Ishikawa (cell line): ENCODE results near the gene WDR72.

Source experiments
- CEBPB ChIP-seq: IDR thresholded peaks from 2 replicates; pipeline ENCODE4 v1.6.1; 2012
- CREB1 ChIP-seq: IDR thresholded peaks from 2 replicates; pipeline ENCODE4 v1.6.1; 2012; ENCODE audit warnings: low read depth
- EGR1 ChIP-seq: IDR thresholded peaks from 2 replicates; pipeline ENCODE4 v1.6.1; 2012
- EP300 ChIP-seq: IDR thresholded peaks from 2 replicates; pipeline ENCODE4 v1.6.1; 2012; ENCODE audit warnings: borderline replicate concordance
- FOXM1 ChIP-seq: IDR thresholded peaks from 2 replicates; pipeline ENCODE4 v1.6.1; 2012; ENCODE audit warnings: low read depth, borderline replicate concordance
- NFIC ChIP-seq: IDR thresholded peaks from 2 replicates; pipeline ENCODE4 v1.6.1; 2012
- RAD21 ChIP-seq: IDR thresholded peaks from 2 replicates; pipeline ENCODE4 v1.6.1; 2012; ENCODE audit warnings: low read depth
- TAF1 ChIP-seq: IDR thresholded peaks from 2 replicates; pipeline ENCODE4 v1.6.1; 2012; ENCODE audit warnings: low read depth, mild to moderate bottlenecking
- TCF12 ChIP-seq: IDR thresholded peaks from 2 replicates; pipeline ENCODE4 v1.6.1; 2012; ENCODE audit warnings: low read depth
- TEAD4 ChIP-seq: IDR thresholded peaks from 2 replicates; pipeline ENCODE4 v1.6.1; 2012
- YY1 ChIP-seq: IDR thresholded peaks from 2 replicates; pipeline ENCODE4 v1.6.1; 2012; ENCODE audit warnings: low read depth
- ZBTB7A ChIP-seq: IDR thresholded peaks from 2 replicates; pipeline ENCODE4 v1.6.1; 2012; ENCODE audit warnings: low read depth
- TF ChIP-seq, protein P1 (sequence below): IDR thresholded peaks from 2 replicates; pipeline ENCODE4 v1.6.1; 2012; ENCODE audit warnings: low read depth, mild to moderate bottlenecking
- TF ChIP-seq, protein P2 (sequence below): IDR thresholded peaks from 2 replicates; pipeline ENCODE4 v1.6.1; 2012
- TF ChIP-seq, protein P3 (sequence below): IDR thresholded peaks from 2 replicates; pipeline ENCODE4 v1.6.1; 2012

WDR72 gene

DNA sequence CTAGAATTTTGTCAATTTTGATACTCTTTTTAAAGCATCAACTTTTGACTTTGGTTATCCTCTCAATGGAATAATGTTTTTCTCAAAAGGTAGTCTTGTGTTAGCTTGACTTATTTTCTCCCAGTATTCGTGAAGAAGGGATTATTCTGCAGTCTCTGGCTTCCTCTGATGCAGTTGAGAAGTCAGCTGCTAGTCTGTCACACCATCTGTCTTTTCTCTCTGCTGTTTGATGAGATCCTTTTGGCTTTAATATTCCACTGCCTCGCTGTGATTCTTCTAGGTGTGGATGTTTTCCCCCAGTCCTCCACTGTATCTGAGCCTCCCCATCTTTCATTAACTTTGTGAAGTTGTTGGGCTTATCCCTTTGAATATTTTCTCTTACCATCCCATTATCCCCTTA lies 141.0 kb downstream of the WDR72 start:
- TF ChIP-seq RAD21 (no peak), EP300 (no peak), TEAD4 (no peak), TAF1 (no peak)
- TF ChIP-seq, protein P1, sequence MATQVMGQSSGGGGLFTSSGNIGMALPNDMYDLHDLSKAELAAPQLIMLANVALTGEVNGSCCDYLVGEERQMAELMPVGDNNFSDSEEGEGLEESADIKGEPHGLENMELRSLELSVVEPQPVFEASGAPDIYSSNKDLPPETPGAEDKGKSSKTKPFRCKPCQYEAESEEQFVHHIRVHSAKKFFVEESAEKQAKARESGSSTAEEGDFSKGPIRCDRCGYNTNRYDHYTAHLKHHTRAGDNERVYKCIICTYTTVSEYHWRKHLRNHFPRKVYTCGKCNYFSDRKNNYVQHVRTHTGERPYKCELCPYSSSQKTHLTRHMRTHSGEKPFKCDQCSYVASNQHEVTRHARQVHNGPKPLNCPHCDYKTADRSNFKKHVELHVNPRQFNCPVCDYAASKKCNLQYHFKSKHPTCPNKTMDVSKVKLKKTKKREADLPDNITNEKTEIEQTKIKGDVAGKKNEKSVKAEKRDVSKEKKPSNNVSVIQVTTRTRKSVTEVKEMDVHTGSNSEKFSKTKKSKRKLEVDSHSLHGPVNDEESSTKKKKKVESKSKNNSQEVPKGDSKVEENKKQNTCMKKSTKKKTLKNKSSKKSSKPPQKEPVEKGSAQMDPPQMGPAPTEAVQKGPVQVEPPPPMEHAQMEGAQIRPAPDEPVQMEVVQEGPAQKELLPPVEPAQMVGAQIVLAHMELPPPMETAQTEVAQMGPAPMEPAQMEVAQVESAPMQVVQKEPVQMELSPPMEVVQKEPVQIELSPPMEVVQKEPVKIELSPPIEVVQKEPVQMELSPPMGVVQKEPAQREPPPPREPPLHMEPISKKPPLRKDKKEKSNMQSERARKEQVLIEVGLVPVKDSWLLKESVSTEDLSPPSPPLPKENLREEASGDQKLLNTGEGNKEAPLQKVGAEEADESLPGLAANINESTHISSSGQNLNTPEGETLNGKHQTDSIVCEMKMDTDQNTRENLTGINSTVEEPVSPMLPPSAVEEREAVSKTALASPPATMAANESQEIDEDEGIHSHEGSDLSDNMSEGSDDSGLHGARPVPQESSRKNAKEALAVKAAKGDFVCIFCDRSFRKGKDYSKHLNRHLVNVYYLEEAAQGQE = no peak

DNA sequence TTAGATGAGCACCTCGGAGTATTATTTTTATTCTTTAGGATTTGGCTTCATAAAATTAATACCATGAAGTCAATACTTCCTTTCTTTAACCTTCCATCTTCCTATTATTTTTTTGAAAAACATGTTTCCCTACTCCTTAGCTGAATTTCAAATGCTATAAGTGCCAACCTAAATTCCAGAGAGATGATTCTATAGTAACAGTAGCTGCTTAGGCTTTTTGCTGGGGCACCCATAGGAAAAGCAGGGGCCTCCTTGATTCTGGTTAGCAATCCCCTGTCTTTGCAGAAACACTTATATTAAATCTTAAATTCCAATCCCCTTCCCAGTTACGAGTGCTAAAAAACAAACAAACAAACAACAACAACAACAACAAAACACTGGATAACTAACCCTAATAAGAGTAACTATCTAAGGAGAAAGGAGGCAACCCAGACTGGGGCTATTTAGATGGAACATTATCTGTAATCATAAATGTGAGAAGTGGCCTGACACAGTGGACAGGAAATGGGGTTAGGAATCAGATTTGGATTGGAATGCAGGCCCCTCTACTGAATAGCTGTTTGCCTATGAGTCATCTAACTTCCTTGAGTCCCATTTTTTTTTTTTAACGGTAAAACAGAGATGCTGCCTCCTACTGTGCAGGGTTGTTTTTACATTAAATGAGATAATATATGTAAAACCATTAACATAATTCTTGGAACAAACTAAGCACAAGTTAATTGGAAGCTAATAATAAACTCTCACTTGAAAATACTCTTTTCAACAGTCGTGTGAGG lies 148.1 kb downstream of the WDR72 start:
- TF ChIP-seq CREB1 = no peak
- TF ChIP-seq FOXM1 = no peak
- no peak for TF ChIP-seq EGR1
- TF ChIP-seq NFIC = no peak
- TF ChIP-seq, protein P2, sequence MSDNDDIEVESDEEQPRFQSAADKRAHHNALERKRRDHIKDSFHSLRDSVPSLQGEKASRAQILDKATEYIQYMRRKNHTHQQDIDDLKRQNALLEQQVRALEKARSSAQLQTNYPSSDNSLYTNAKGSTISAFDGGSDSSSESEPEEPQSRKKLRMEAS = no peak
- no peak for TF ChIP-seq TEAD4
- TF ChIP-seq EP300 = no peak
- no peak for TF ChIP-seq ZBTB7A
- TF ChIP-seq, protein P3, sequence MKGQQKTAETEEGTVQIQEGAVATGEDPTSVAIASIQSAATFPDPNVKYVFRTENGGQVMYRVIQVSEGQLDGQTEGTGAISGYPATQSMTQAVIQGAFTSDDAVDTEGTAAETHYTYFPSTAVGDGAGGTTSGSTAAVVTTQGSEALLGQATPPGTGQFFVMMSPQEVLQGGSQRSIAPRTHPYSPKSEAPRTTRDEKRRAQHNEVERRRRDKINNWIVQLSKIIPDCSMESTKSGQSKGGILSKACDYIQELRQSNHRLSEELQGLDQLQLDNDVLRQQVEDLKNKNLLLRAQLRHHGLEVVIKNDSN = no peak
- TF ChIP-seq RAD21 = no peak
- TF ChIP-seq TAF1 = no peak
- no peak for TF ChIP-seq YY1
- TF ChIP-seq CEBPB = no peak
- TF ChIP-seq, protein P1 = no peak

DNA sequence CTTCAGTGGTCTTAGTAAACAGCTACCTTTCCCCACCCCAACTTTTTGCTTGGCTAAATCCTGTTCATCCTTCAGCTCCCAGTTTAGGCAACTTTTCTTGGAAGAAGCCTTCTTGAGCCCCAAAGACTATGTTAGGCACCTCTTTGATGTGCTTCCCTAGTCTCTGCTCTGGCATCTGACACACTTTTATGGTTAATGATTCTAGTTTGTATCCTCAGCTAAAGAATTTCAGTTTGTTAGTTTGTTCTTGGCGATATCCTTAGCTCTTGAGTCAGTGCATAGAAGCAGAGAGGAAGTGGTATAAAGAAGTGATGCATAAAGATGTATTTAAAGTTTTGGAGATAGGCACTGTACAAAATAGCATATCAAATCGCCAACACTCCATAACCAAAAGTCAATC lies 168.4 kb downstream of the WDR72 start:
- TF ChIP-seq TEAD4 = no peak
- no peak for TF ChIP-seq NFIC
- TF ChIP-seq EGR1 = no peak
- TF ChIP-seq YY1 = no peak
- TF ChIP-seq, protein P1 = no peak
- TF ChIP-seq EP300 = no peak
- TF ChIP-seq, protein P2 = no peak
- no peak for TF ChIP-seq FOXM1
- TF ChIP-seq TAF1 = no peak
- TF ChIP-seq CEBPB = no peak
- no peak for TF ChIP-seq ZBTB7A
- no peak for TF ChIP-seq TCF12
- TF ChIP-seq CREB1 = no peak

DNA sequence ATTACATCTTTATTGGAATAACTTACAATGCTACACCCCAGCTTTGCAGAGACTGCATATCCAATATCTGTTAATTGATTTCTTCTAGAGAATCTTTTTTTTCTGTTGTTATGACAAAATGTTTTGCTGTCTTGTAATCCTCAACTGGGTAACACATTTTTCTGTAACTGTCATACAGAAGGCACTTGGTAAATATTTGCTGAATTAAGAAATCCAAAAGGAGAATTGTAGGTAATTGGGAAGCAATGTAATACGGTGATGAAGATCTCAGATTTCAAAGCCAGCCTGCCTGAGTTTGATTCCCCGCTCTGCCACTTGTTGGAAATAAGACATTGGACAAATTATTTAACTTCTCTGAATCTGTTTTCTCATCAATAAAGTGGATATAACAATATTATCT lies 169.1 kb downstream of the WDR72 start:
- TF ChIP-seq, protein P1 = no peak
- TF ChIP-seq EP300 = no peak
